H1 (cell line): ENCODE data around the gene ASTN1.

Experiments
- CTCF ChIP-seq, 3 experiments: IDR thresholded peaks; 1 replicate in 2 of 3; 2 replicates in 1 of 3; pipeline versions ENCODE4 v1.5.1 to v1.6.1; 2011; ENCODE audit warnings: low read length in 3 of 3, mild to moderate bottlenecking in 3 of 3, inconsistent platforms in 2 of 3, low read depth in 1 of 3, moderate library complexity in 1 of 3; ENCODE audit not compliant: insufficient read depth in 1 of 3; ENCODE audit errors: control extremely low read depth in 1 of 3
- EZH2 ChIP-seq: fragments of 200-600 bp; sonication (generic); IDR thresholded peaks from 2 replicates; pipeline ENCODE4 v1.7.1; 2012; ENCODE audit warnings: low read depth, mild to moderate bottlenecking, moderate library complexity, low read length, inconsistent platforms; ENCODE audit not compliant: severe bottlenecking
- MAFK ChIP-seq: IDR thresholded peaks from 2 replicates; pipeline ENCODE4 v1.6.1; 2012; ENCODE audit warnings: low read depth, mild to moderate bottlenecking, improper control_type of control experiment, low read length
- MAX ChIP-seq: IDR thresholded peaks from 2 replicates; pipeline ENCODE4 v1.6.1; 2012; ENCODE audit warnings: inconsistent platforms
- POLR2A ChIP-seq, 2 experiments: IDR thresholded peaks; 1 replicate in 1 of 2; 2 replicates in 1 of 2; pipeline ENCODE4 v1.6.1; 2011; ENCODE audit warnings: low read depth in 2 of 2, low read length in 2 of 2, mild to moderate bottlenecking in 2 of 2; ENCODE audit errors: control extremely low read depth in 1 of 2

GRCh38 chr1:176893625-176894352, 270.7 kb downstream of the ASTN1 start:
- TF ChIP-seq POLR2A (IDR thresholded peaks at IDR 0.05; ENCODE audit: control extremely low read depth in 1 of 2, low read depth in 2 of 2, low read length in 2 of 2), result no peak
- no peak for TF ChIP-seq MAFK
- no peak for TF ChIP-seq CTCF (IDR thresholded peaks at IDR 0.05; ENCODE audit: control extremely low read depth in 1 of 3, insufficient read depth in 1 of 3, low read depth in 1 of 3, low read length in 3 of 3)
- TF ChIP-seq EZH2, result no peak
- TF ChIP-seq MAX, result no peak
